ENCODE data around the gene PIK3CB. TPM values are rescaled to one million over a fixed set of nuclear protein-coding genes. Genes with fewer than 3 reads are reported as not detected.

The PIK3CB gene
- total and polyA plus RNA-seq, 10 of the 15 experiments (the other 5 are each of a cell fraction or from before 2014, with no cell fraction given), result 5.0 to 18.4 (median 10.4) TPM

DNA sequence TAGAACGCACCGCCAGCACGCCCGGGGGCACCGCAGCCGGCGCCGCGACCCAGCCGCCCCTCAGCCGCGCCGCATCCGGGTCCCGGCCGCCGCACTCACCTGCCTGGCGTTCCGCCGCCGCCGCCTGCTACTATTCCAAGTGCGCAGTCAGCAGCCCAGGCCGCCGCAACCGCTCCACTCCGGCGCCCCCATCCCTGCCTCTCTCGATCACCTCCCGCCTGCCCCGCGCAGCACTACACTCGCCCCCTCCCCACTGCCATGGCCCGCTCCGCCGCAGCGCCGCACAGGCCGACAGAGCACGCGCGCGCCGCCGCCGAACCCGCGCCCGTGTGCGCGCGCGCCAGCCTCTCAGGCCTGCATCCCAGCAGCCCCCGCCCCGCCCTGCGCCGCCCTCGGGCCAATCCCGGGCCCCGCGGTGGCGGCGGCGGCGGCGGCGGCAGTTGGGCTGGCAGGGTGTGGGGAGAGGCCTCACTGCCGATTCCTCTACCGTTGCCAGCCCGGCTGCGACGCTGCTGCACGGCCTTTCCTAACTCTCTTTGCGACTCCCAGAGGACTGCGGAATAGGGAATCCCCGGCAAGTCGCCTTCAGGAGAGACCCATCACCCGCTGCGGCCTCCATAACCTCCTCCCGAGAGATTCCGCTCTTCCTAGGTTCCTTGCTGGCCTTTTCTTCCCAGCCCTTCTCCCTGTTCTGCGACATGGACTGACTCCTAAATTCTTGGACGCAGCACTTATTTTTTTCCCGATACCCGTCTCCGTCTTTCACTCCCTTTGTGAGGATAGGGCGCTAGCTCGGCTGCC, at the start of gene PIK3CB (continued):
- no peak for TF ChIP-seq FOXK2 (IDR thresholded peaks at IDR 0.05)
- TF ChIP-seq NR2C2 (IDR thresholded peaks at IDR 0.05; ENCODE audit: borderline replicate concordance, control insufficient read depth, insufficient read length, low read depth), result no peak
- TF ChIP-seq MTA2 (IDR thresholded peaks at IDR 0.05; ENCODE audit: low read depth), result no peak
- TF ChIP-seq FOS (IDR thresholded peaks at IDR 0.05; ENCODE audit: borderline replicate concordance, extremely low read depth, insufficient read length), result no peak
- TF ChIP-seq EED (IDR thresholded peaks at IDR 0.05; ENCODE audit: low read depth), result peak; percentile 11
- 0 out of 2 replicates have a peak, but pooled peaks have one; percentile 2 for TF ChIP-seq TCF3 (IDR thresholded peaks at IDR 0.05; ENCODE audit: borderline replicate concordance, insufficient read depth, low read depth, low read length)
- no peak for TF ChIP-seq SPI1 (IDR thresholded peaks at IDR 0.05; ENCODE audit: borderline replicate concordance, insufficient read depth, low read depth, low read length)
- TF ChIP-seq IRF5 (IDR thresholded peaks at IDR 0.05; ENCODE audit: borderline replicate concordance), result no peak
- no peak for TF ChIP-seq SP1 (IDR thresholded peaks at IDR 0.05; ENCODE audit: low read depth, low read length)
- TF ChIP-seq USF1 (IDR thresholded peaks at IDR 0.05; ENCODE audit: borderline replicate concordance, extremely low read length, insufficient read depth, low read depth, low read length), result no peak
- no peak for TF ChIP-seq HDAC6 (IDR thresholded peaks at IDR 0.05; ENCODE audit: unreplicated experiment)
- TF ChIP-seq ETV6 (conservative IDR thresholded peaks at IDR 0.05 in 1 of 2, IDR thresholded peaks at IDR 0.05 in 1 of 2; ENCODE audit: borderline replicate concordance in 1 of 2, low read depth in 1 of 2), result no peak
- TF ChIP-seq TCF7 (IDR thresholded peaks at IDR 0.05; ENCODE audit: borderline replicate concordance), result no peak
- TF ChIP-seq CBX5 (IDR thresholded peaks at IDR 0.05; ENCODE audit: low read depth), result no peak
- peak; percentile 76; the same call in 1 of the 2 replicates for TF ChIP-seq HDGF (IDR thresholded peaks at IDR 0.05)
- no peak for TF ChIP-seq CHD4 (IDR thresholded peaks at IDR 0.05)
- TF ChIP-seq CBFB (IDR thresholded peaks at IDR 0.05; ENCODE audit: low read depth), result no peak
- peak in 1 of 2 experiments; percentile 75; a peak in 2 of 4 replicates for TF ChIP-seq BHLHE40 (IDR thresholded peaks at IDR 0.05; ENCODE audit: borderline replicate concordance in 1 of 2, low read depth in 2 of 2, low read length in 1 of 2)
- TF ChIP-seq NBN (IDR thresholded peaks at IDR 0.05), result no peak; the same call in 1 of the 2 replicates
- no peak for TF ChIP-seq NFYA (IDR thresholded peaks at IDR 0.05; ENCODE audit: borderline replicate concordance, low read depth, low read length)
- TF ChIP-seq, protein P1, sequence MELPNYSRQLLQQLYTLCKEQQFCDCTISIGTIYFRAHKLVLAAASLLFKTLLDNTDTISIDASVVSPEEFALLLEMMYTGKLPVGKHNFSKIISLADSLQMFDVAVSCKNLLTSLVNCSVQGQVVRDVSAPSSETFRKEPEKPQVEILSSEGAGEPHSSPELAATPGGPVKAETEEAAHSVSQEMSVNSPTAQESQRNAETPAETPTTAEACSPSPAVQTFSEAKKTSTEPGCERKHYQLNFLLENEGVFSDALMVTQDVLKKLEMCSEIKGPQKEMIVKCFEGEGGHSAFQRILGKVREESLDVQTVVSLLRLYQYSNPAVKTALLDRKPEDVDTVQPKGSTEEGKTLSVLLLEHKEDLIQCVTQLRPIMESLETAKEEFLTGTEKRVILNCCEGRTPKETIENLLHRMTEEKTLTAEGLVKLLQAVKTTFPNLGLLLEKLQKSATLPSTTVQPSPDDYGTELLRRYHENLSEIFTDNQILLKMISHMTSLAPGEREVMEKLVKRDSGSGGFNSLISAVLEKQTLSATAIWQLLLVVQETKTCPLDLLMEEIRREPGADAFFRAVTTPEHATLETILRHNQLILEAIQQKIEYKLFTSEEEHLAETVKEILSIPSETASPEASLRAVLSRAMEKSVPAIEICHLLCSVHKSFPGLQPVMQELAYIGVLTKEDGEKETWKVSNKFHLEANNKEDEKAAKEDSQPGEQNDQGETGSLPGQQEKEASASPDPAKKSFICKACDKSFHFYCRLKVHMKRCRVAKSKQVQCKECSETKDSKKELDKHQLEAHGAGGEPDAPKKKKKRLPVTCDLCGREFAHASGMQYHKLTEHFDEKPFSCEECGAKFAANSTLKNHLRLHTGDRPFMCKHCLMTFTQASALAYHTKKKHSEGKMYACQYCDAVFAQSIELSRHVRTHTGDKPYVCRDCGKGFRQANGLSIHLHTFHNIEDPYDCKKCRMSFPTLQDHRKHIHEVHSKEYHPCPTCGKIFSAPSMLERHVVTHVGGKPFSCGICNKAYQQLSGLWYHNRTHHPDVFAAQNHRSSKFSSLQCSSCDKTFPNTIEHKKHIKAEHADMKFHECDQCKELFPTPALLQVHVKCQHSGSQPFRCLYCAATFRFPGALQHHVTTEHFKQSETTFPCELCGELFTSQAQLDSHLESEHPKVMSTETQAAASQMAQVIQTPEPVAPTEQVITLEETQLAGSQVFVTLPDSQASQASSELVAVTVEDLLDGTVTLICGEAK (IDR thresholded peaks at IDR 0.05; ENCODE audit: borderline replicate concordance), result 0 out of 2 replicates have a peak, but pooled peaks have one; percentile 18
- TF ChIP-seq IKZF2 (IDR thresholded peaks at IDR 0.05), result 0 out of 4 replicates have a peak, but pooled peaks of 1 of the 2 experiments have one; percentile 34
- TF ChIP-seq, protein P2, sequence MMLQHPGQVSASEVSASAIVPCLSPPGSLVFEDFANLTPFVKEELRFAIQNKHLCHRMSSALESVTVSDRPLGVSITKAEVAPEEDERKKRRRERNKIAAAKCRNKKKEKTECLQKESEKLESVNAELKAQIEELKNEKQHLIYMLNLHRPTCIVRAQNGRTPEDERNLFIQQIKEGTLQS (IDR thresholded peaks at IDR 0.05; ENCODE audit: borderline replicate concordance, extremely low read depth, low read depth, low read length), result no peak
